Measurements from ENCODE around the gene NOC2L.

DNA sequence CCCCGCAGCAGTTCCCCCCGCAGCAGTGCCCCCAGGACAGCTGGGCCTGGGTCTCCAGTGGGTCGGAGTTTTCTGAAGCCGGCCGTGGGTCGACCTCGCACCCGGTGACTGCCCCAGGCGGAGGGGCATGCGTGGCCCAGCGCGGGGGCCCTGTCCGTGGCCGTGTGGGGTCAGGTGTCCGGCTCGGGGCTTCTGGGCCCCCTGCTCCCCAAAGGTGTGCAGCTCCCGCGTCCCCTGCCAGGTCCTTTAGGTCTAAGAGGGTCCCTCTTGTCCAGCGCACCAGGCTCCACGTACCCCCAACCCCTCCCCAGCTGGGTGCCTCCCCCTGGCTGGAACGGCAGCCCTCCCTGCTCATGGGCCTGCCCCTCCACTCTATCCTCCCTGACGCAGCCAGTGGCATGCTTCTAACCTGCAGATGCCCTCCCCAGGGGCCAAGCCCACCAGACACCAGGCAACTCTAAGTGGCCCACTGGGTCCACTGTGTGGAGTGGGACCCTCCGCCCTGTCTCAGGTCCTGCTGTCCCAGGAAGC lies 46.8 kb upstream of the NOC2L start:
- TF ChIP-seq, protein P1, sequence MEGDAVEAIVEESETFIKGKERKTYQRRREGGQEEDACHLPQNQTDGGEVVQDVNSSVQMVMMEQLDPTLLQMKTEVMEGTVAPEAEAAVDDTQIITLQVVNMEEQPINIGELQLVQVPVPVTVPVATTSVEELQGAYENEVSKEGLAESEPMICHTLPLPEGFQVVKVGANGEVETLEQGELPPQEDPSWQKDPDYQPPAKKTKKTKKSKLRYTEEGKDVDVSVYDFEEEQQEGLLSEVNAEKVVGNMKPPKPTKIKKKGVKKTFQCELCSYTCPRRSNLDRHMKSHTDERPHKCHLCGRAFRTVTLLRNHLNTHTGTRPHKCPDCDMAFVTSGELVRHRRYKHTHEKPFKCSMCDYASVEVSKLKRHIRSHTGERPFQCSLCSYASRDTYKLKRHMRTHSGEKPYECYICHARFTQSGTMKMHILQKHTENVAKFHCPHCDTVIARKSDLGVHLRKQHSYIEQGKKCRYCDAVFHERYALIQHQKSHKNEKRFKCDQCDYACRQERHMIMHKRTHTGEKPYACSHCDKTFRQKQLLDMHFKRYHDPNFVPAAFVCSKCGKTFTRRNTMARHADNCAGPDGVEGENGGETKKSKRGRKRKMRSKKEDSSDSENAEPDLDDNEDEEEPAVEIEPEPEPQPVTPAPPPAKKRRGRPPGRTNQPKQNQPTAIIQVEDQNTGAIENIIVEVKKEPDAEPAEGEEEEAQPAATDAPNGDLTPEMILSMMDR (IDR thresholded peaks at IDR 0.05 in 4 of 5, conservative IDR thresholded peaks at IDR 0.05 in 1 of 5), result no peak
- no peak for TF ChIP-seq POLR2A (IDR thresholded peaks at IDR 0.05)

Measured in gastrocnemius medialis (tissue), 4 donors.